ENCODE data around the gene PGAM5.
"Not testable (repeated sequence)": the region's sequence is repeated elsewhere in the genome, so short reads cannot be mapped to it uniquely, and the experiment has no call there.

PGAM5 gene

DNA sequence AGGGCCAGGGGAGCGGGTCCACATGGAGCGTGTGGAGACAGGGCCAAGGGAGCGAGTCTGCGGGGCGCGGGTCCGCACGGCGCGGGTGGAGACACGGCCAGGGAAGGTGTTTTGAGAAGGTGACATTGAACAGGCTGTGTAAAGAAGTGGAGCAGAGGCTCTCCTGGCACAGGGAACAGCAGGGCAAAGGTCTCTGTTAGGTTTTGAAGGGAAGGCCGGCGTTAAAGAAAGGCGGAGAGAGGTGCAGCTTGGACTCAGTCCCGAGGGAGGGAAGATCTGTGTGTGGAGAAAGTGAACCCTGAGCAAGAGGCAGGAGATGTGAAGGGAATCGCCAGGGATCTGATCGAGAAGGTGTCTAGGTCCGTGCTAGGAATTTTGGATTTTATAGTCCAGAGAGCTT lies 21.4 kb upstream of the PGAM5 start:
- no peak for DNase-seq

DNA sequence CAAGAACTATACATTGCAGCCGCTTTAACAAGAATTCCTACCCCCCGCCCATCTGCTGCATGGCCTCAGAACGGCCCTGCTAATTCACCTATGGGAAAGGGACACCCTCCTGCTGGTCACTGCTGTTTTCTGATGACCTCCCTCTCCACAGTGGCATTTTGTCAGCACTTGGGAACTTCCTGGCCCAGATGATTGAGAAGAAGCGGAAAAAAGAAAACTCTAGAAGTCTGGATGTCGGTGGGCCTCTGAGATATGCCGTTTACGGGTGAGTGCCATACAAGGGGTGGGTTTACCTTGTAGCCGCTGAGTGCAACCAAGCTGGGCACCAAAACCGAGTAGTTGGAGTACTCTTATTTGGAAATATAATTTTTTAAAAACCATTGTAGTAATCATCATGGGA lies 20.5 kb upstream of the PGAM5 start:
- no peak for DNase-seq

DNA sequence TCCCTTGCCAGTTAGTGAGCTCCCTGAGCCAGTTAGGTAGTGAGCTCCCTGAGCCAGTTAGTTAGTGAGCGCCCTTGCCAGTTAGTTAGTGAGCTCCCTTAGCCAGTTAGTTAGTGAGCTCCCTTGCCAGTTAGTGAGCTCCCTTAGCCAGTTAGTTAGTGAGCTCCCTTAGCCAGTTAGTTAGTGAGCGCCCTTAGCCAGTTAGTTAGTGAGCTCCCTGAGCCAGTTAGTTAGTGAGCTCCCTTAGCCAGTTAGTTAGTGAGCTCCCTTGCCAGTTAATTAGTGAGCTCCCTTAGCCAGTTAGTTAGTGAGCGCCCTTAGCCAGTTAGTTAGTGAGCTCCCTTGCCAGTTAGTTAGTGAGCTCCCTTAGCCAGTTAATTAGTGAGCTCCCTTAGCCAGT lies 18.6 kb upstream of the PGAM5 start:
- not testable (repeated sequence) for DNase-seq

DNA sequence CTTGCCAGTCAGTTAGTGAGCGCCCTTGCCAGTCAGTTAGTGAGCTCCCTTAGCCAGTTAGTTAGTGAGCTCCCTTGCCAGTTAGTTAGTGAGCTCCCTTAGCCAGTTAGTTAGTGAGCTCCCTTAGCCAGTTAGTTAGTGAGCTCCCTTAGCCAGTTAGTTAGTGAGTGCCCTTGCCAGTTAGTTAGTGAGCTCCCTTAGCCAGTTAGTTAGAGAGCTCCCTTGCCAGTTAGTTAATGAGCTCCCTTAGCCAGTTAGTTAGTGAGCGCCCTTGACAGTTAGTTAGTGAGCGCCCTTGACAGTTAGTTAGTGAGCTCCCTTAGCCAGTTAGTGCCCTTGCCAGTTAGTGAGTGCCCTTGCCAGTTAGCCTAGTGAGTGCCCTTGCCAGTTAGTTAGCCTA lies 15.8 kb upstream of the PGAM5 start:
- DNase-seq: not testable (repeated sequence)

DNA sequence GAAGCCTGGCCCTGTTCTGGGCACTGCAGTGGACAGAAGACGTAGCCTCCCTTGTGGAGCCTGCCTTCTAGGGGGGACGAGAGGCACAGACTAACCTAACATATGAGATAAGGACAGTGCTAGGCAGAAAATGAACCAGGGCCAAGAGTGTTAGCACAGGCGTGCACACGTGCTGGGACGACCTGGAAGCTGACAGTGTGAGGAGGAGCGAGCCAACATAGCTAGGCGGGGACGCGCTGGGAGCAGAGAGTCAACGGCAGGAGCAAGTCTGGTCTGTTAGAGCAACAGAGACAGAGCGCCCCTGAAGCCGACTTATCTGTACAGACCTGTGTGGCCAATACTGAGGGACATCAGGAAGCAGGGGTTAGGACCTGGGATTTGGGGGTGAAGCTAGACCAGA lies 15.2 kb upstream of the PGAM5 start:
- DNase-seq: no peak

DNA sequence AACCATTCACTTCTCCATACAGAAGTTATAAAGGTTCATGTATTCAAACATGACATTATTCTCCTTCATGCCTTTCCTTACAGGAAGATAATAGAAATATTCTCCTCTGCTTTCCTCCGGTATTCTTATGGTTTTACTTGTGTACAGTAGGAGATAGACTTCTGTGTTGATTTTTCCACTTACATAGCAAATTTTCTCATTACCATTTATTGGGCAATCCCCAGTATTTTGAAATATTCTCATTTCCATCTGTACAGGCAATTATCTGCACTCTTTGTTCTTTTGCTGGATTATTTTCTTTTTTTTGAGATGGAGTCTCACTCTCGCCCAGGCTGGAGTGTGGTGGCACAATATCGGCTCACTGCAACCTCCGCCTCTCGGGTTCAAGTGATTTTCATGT lies 12.3 kb upstream of the PGAM5 start:
- no peak for DNase-seq

DNA sequence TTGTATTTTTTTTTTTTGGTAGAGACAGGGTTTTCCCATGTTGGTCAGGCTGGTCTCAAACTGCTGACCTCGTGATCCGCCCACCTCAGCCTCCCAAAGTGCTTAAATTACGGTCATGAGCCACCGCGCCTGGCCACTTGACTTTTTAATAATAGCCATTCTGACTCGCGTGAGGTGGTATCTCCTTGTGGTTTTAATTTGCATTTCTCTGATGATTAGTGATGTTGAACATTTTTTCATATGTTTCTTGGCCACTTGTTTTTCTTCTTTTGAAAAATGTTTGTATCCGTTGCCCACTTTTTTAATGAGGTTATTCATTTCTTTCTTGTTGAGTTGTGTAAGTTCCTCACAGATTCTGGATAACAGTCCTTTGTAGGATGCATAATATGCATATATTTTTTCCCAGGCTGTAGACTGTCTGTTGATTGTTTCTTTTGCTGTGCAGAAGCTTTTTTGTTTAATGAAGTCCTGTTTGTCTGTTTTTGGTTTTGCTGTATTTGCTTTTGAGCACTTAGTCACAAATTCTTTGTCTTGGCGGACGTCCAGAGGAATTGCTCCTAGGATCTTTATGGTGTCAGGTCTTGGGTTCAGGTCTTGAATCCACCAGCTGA lies 10.3 kb upstream of the PGAM5 start:
- peak; percentile 29 for DNase-seq

DNA sequence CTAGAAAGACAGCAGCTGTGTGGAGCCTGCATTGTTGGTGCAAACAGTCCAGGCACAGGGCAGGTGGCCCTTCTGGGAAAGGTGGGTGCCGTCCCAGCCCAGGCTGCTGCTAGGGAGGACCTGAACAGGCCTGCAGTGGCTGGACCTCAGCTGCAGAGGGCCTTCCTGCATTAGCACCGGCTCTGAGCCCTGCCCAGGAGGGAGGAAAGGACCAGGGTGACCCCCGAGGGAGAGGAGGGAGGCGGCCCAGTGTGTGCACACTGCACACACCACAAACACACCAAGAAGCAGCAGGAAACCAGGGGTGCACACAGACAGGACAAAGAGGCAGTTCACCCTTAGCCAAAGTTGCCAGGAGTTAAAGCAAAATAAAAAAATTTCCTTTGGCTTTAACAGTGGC lies 8.0 kb upstream of the PGAM5 start:
- DNase-seq: no peak

DNA sequence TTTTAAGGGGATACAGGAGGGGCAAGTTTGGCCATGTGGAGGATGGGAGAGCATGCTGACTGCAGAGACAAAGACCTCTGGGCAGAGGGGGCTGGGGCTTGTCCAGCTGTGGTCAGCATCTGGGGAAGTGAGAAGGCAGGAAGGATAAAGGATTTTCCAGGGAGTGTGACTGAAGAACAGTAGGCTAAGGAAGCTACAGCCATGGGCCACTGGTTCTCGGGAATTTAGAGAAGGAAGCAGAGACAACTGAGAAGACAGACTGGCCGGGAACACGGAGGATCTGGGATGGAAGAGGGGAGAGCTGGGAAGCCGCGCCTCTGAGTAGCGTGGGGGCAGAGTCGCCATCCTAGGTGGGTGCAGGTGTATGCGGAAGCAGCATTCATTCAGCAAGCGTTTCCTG lies 7.0 kb upstream of the PGAM5 start:
- no peak for DNase-seq

DNA sequence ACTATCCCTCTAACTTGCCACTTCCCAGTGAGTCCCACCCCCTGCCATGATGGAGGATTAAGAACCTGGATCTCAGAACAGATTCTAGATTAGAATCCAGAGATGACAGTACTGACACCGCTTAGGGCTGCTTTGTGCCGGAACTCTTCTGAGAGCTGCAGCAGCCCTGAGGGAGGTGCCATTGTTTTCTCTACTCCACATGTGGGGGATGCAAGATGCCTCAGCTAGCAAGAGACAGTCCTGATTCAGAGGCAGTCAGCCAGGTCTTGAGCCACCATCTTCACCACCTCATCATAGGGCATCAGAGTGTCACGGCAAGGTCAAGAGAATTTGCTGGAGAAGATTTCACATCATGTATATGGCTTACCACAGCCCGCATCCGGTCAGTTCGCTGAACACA lies 3.4 kb upstream of the PGAM5 start:
- no peak for DNase-seq

DNA sequence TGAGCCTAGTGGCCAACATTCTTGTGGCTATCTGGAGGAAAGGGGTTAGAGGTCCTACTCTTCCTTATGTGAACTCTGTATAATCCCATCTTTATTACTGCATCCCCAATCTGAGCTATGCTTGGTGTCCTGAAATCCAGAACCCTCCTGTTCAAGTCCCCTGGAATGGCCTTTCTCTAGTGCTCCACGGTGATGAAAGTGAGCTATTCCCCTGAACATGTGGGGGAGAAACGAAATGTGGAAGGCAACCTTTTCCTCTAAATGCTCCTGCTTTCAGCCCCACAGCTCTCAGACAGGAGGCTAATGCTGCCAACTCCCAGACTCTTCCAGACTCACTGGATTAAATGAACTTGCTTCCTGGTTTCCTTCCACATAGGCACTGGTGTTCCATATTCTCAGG lies 2.5 kb upstream of the PGAM5 start:
- no peak for DNase-seq

DNA sequence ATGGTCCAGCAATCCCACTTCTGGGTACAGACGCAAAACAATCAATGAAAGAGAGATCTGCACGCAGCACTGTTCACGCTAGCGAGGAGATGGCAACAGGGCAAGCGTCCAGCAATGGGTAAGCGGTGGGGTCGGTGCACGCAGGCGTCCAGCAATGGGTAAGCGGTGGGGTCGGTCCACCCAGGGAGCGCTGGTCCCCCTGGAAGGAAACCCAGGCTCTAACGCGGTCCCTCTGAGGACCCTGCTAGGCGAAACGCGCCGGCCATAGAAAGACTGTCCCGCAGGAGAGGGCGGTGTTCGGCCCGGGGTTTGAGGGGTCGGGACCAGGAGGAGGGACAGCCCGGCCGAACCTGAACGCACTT lies 618 bp upstream of the PGAM5 start:
- DNase-seq: no peak

DNA sequence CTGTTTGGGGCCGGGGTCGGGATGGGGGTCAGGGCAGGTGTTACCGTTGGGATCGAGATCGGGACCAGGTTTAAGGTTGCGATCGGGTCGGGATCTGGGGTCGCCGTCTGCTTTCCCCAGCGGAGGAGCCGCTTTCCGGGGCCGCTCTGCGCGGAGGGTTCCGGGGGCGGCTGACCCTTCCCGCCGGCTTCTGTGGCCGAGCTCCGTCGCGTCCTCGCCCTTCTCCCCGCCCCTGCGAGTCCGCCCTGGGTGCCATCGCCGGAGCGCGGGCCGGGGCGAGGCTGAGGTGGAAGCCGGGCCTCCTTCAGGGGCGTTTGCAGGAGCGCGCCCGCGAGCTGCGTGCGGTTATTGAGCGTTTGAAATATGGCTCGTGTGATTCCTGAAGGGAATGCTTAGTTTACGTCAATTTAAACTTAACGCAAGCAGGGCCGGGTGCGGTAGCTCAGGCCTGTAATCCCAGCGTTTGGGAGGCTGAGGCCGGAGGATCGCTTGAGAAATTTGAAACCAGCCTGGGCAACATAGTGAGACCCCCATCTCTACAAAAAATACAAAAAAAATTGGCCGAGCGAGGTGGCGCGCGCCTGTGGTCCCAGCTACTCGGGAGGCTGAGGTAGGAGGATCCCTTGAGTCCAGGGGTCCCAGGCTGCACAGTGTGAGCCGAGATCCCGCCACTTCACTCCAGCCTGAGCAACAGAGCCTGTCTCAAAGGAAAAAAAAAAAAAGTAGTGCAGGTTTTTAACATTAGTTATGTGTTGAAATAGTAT lies 620 bp downstream of the PGAM5 start:
- no peak for DNase-seq

DNA sequence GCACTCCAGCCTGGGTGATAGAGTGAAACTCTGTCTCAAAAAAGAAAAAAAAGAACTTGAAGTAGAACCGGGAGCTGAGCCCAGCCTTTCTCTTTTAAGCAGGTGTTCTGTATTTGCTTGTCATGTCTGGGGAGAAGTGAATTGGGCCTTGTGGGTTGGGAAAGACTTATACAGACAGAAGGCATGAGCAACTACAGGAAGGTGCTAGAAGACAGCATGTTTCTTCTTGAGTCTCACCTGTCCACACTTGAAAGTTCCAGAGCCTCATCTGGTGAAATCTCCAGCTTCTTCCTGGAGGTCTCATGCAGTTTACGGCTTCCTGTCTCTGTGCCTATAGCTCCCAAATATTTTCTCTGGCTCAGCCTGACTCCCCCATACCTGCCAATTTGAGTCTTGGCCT lies 2.5 kb downstream of the PGAM5 start:
- DNase-seq: no peak

DNA sequence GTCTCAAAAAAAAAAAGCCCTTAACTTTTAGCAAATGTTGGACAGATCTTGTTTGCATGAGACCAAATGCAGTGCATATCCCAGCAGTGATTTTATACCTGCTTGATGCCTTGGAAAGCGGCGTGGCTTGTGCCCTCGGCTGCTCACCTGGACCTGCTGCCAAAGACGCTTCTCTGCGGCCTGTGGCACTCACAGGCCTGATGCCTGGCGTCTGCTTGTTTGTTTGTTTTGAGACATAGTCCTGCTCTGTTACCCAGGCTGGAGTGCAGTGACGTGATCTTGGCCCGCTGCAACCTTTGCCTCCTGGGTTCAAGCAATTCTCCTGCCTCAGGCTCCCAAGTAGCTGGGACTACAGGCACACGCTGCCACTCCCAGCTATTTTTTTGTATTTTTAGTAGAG lies 5.2 kb downstream of the PGAM5 start:
- no peak for DNase-seq

DNA sequence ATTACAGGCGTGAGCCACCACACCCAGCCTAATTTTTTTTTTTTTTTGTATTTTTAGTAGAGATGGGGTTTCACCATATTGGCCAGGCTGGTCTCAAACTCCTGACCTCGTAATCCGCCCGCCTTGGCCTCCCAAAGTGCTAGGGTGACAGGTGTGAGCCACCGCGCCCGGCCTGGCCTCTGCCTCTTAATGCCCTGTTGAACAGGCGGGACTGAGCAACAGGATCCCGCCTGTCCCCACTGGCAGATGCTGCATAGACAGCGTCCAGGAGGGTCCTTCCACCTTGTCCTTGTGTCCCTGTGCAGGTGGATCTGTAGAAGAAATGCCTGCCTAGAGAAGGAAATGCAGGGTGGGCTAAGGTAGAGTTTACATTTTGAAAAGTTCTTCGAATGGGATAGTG lies 5.7 kb downstream of the PGAM5 start:
- DNase-seq: no peak

DNA sequence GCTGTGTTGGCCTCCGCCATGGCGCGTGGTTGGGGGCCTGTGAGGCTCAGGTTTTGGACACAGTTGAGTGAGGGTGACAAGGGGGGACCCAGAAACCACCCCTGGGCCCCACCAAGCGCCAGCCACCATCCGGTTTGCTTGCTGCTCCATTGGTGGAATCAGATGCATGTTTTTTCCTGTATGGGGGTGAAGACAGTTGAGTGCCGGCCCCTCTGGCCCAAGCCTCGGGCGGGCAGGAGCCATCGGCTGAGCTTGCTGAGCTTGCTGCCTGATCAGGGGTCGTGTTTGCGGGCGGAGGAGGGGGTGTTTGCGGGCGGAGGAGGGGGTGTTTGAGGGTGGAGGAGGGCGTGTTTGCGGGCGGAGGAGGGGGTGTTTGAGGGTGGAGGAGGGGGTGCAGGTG lies 6.4 kb downstream of the PGAM5 start:
- no peak for DNase-seq

DNA sequence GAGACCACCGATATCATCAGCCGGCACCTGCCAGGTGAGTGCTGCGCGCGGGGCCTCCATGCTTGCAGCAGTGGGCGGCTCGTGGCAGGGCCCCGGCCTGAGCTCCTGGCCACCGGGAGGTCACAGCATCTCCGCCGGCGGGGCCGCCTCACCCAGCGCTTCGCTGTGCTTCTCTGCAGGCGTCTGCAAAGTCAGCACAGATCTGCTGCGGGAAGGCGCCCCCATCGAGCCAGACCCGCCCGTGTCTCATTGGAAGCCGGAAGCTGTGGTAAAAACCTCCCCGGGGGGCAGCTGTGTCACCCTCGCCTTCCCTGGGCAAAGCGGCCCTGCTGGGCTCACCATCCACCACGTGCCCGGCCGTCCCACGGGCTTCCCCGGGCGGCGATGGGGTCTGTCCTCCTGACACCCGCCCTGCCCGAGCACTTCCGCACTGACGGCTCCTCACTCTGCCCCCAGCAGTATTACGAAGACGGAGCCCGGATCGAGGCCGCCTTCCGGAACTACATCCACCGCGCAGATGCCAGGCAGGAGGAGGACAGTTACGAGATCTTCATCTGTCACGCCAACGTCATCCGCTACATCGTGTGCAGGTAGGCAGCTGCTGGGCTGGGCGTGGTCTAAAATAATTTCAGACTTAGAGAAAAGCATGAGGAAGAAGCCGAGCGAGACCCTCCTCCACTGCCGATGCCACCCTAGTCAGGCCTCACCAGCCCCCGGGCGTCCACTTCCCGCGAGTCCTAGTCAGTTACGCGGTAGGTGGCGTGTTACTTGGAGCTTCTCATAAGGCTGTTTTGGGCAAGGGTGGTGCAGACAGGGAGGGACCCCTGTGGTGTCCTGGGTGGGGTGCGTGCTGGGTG lies 7.1 kb downstream of the PGAM5 start:
- DNase-seq: no peak

DNA sequence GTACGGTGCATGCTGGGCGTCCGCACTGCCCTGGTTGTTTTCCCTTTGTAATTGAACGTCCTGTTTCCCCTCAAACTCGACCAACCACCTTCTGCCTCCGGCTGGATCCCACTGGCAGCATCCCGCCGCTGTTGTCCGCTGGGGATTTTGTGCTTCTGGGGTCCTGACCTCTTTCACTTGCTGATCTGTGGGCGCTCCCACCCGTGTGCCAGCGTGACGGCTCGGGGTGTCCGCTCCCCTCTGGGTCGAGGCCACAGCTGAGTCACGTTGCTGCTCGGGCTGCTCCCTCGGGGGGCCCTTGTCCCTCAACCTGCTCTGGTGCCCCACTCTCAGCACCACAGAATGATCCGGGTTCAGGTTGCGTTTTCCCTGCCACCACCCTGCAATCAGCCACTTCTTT lies 8.0 kb downstream of the PGAM5 start:
- no peak for DNase-seq

DNA sequence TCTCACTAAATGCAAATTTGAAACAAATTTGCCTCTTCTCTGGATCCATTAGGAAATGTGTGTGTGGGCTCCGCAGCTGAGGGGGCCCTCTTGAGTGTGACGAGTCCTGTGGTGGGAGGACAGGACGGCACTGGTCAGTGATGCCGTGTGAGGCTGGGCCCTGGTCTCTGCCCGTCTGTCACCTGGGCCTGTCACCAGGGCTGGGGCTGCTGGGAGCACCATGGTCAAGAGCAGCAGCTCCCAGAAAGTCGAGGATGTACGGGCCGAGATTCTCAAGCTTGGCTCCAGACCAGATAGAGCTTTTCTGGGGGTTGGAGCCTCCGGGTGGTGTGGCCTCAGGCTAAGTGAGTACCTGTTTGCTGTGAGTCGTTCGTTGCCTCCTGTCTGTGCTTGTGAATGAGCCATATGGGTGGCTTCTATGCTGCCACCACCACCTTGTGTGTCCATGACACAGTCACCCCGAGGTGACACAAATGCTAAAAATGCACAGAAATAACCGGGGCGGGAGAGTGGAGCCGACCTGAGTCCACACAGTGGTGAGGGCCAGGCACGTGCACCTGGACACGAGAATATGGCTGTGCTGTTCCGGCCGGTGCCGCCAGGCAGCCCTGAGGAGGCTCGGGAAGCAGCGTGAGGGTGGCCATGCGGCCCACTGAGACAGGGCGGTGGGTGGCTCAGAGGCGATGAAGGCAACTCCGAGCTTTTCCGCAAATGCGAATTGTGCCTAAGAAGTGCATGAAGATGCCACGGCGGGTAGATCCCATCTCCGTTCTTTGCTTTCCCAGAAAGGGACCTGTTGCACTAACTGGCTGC lies 8.7 kb downstream of the PGAM5 start:
- no peak for DNase-seq

DNA sequence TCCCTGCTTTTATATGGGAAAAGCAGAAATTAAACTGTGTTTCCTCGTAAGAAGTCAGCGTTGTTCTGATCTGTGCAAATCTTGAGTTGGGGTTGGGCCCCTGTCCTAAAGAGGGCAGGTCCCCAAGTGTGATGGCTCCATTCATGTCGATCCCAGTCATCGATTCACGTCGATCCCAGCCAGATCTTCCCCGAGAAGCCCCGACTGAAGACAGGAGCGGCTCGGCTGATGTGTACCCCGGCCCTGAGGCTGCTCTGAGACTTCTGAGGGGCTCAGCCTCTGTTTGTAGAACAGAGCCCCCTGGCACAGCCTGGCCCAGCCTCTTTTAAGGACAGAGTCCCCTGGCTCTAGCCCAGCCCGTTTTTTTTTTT lies 9.3 kb downstream of the PGAM5 start:
- DNase-seq: no peak

DNA sequence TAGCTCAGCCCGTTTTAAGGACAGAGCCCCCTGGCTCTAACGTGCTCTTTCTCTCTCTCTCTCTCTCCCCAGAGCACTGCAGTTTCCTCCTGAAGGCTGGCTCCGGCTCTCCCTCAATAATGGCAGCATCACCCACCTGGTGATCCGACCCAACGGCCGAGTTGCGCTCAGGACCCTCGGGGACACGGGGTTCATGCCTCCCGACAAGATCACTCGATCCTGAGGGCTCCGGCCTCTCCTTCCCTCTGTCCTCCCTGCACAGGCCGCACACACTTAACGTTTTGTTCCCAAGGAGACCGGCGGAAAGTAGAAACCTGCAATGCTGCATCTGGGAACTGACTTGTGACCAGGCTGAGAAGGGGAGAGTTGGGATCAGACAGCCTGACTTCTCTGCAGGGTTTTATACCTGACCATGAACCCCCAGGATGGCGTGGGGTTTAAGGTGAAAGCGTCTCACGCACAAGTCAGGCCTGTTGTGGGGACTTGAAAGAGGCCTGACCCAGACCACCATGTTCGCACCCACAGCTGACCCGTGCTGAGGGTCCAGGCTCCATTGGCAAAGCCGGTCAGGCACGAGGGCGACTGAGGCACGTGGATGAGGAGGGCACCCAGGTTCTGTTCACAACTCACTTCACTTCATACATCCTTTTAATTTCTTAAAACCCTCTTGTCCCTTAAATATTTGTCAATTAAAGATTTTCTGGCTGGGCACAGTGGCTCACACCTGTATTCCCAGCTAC lies 10.1 kb downstream of the PGAM5 start:
- DNase-seq: no peak
